OCI-LY1 (cell line): ENCODE results near the gene FKBP1A.

Source experiments
- CTCF ChIP-seq: fragments of 200-600 bp; sonication (generic), shearing (Covaris generic); IDR thresholded peaks from 2 replicates; pipeline ENCODE4 v1.5.1; 2017; ENCODE audit warnings: mild to moderate bottlenecking, antibody characterized with exemption, low read length, moderate library complexity, mixed read lengths
- EZH2 ChIP-seq: fragments of 200-600 bp; sonication (generic), shearing (Covaris generic); IDR thresholded peaks from 2 replicates; pipeline ENCODE4 v1.8.0; 2017; ENCODE audit warnings: borderline replicate concordance, mixed run types, mild to moderate bottlenecking, antibody characterized with exemption, low read length, moderate library complexity, mixed read lengths

- no peak for TF ChIP-seq CTCF
- no peak for TF ChIP-seq EZH2
These were observed 67.5 kb downstream of the FKBP1A start for GRCh38 chr20:1325173-1326030.
